Upper lobe of left lung (tissue), 6 donors: Measurements from ENCODE around the gene DRD4. TPM values are rescaled to one million over a fixed set of nuclear protein-coding genes. Genes with fewer than 3 reads are reported as not detected.
"Not testable (repeated sequence)": the region's sequence is repeated elsewhere in the genome, so short reads cannot be mapped to it uniquely, and the experiment has no call there.

ENCODE experiments used
- ATAC-seq, 2 donors: fragments of 200-7000 bp; cut with Tn5 transposase; one replicate each; pipeline ENCODE4 v1.9.1; 2022; ENCODE audit warnings: mild to moderate bottlenecking in 2 of 2, moderate library complexity in 2 of 2; ENCODE audit not compliant: low FRiP score in 2 of 2
- DNase-seq, 2 donors: peaks; one replicate each; pipeline ENCODE4 v3.0.0-alpha.2; 2019 to 2020
- H3K27ac ChIP-seq, 4 donors: fragments of 200-600 bp; sonication (generic); one replicate each; pipeline ENCODE4 v1.5.1; 2016 to 2019
- H3K27me3 ChIP-seq, 4 donors: fragments of 200-600 bp; sonication (generic); one replicate each; pipeline ENCODE4 v1.5.1; 2017 to 2019
- H3K36me3 ChIP-seq, 4 donors: fragments of 200-600 bp; sonication (generic); one replicate each; pipeline ENCODE4 v1.5.1; 2016 to 2019
- H3K4me1 ChIP-seq, 4 donors: fragments of 200-600 bp; sonication (generic); one replicate each; pipeline ENCODE4 v1.5.1; 2018 to 2019
- H3K4me3 ChIP-seq, 4 donors: fragments of 200-600 bp; sonication (generic); one replicate each; pipeline ENCODE4 v1.5.1; 2017 to 2019; ENCODE audit warnings: mild to moderate bottlenecking in 2 of 4, moderate library complexity in 1 of 4
- H3K9me3 ChIP-seq, 4 donors: fragments of 200-600 bp; sonication (generic); one replicate each; pipeline ENCODE4 v1.5.1; 2018 to 2019
- CTCF ChIP-seq, 6 experiments: fragments of 450-650 bp in 4 of 6; fragments of 200-600 bp in 2 of 6; sonication (generic) in 2 of 6; IDR thresholded peaks; one replicate each; pipeline ENCODE4 v1.5.1; 2016 to 2019; ENCODE audit warnings: antibody characterized with exemption in 6 of 6
- EP300 ChIP-seq, 4 donors: sonication (generic); formaldehyde crosslinking; IDR thresholded peaks; one replicate each; pipeline ENCODE4 v1.5.1; 2017; ENCODE audit warnings: antibody characterized with exemption in 4 of 4, control low read depth in 2 of 4
- POLR2A ChIP-seq, 4 donors: fragments of 450-650 bp; IDR thresholded peaks; one replicate each; pipeline ENCODE4 v1.5.1; 2016 to 2017; ENCODE audit warnings: antibody characterized with exemption in 4 of 4, mild to moderate bottlenecking in 2 of 4
- POLR2AphosphoS5 ChIP-seq, 2 donors: sonication (generic); formaldehyde crosslinking; IDR thresholded peaks; one replicate each; pipeline ENCODE4 v1.5.1; 2017; ENCODE audit warnings: antibody characterized with exemption in 2 of 2
- WGBS, 2 donors: methylation state at CpG; one replicate each; pipeline ENCODE4 v1.1.5; 2017 to 2018; 5-methylcytosine and 5-hydroxymethylcytosine counted together
- total RNA-seq, 6 donors: library from RNA; depleted of rRNA in 4 of 6; stranded (reverse); fragments of >200 nt in 4 of 6; gene quantifications; one replicate each; pipeline versions ENCODE4 v1.1.0 to v1.2.1, GENCODE V29; 2016 to 2021
- donor health status: DM: no; HTN: no; CAD: no; lungs with moderate emphysema.
- donor health status: DM: no; HTN: yes; CAD: no; lungs with severe emphysema.

Gene DRD4
- total RNA-seq, 6 donors from 2014 or later, result 0.54 to 4.2 (median 1.5) TPM; not detected in 2

GRCh38 chr11:645536-645935, 8.5 kb downstream of the DRD4 start:
- no peak for TF ChIP-seq POLR2A (IDR thresholded peaks at IDR 0.05)
- no peak for TF ChIP-seq CTCF (IDR thresholded peaks at IDR 0.05)
- no peak for TF ChIP-seq EP300 (IDR thresholded peaks at IDR 0.05)
- TF ChIP-seq POLR2AphosphoS5 (IDR thresholded peaks at IDR 0.05), result no peak
- WGBS, 2 donors, result 84 to 89% methylated on average over 16 of the region's 16 CpGs
- no peak overlapping the region for H3K4me3 ChIP-seq
- DNase-seq (no peak), ATAC-seq (no peak)
- no peak overlapping the region for H3K27ac ChIP-seq
- peaks cover 6 to 28% (median 16%) of the 10 kb centered on the region in 4 donors for H3K36me3 ChIP-seq
- H3K27me3 ChIP-seq, result peaks cover 0 to 2% (median 0%) of the 10 kb centered on the region in 4 donors
- peaks cover 0 to 3% (median under 1%) of the 10 kb centered on the region in 4 donors for H3K4me1 ChIP-seq
- H3K9me3 ChIP-seq, result no peaks in the 10 kb centered on the region

GRCh38 chr11:646214-646613, 9.1 kb downstream of the DRD4 start:
- Histone ChIP-seq H3K27ac (no peak overlapping the region), H3K36me3 (peaks cover 6 to 34% (median 20%) of the 10 kb centered on the region in 4 donors), H3K4me1 (no peaks in the 10 kb centered on the region), H3K4me3 (no peak overlapping the region), H3K27me3 (no peaks in the 10 kb centered on the region), H3K9me3 (no peaks in the 10 kb centered on the region)
- 80 to 91% methylated on average over 13 to 14 of the region's 14 CpGs for WGBS, 2 donors
- TF ChIP-seq EP300 (IDR thresholded peaks at IDR 0.05), result no peak
- TF ChIP-seq CTCF (IDR thresholded peaks at IDR 0.05), result no peak
- no peak for TF ChIP-seq POLR2AphosphoS5 (IDR thresholded peaks at IDR 0.05)
- no peak for TF ChIP-seq POLR2A (IDR thresholded peaks at IDR 0.05)
- ATAC-seq (no peak), DNase-seq (no peak)

- not testable (repeated sequence) for H3K9me3 ChIP-seq, DNase-seq, H3K27me3 ChIP-seq, H3K27ac ChIP-seq, ATAC-seq, H3K4me3 ChIP-seq, H3K4me1 ChIP-seq
- WGBS, 2 donors, result 89 to 92% methylated on average over 9 to 10 of the region's 14 CpGs
- peaks cover 6 to 27% (median 20%) of the 10 kb centered on the region in 4 donors for H3K36me3 ChIP-seq
Observed at GRCh38 chr11:647672-648158, 10.6 kb downstream of the DRD4 start.

DNA sequence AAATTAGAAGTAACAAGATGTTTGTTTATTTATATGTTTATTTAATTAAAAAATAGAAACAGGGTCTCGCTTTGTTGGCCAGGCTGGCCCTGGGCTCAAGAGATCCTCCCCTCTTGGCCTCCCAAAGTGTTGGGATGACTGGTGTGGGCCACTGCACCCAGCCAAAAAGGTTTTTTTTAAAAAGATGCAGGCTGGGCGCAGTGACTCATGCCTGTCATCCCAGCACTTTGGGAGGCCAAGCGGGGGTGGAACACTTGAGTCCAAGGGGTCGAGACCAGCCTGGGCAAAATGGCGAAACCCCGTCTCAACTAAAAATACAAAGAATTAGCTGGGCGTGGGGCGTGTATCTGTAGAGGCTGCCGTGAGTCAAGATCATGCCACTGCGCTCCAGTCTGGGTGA, 13.4 kb downstream of the DRD4 start:
- ATAC-seq, result no peak
- Histone ChIP-seq H3K4me3 (no peak overlapping the region), H3K4me1 (peaks cover 0 to 5% (median 0%) of the 10 kb centered on the region in 4 donors), H3K27ac (no peak overlapping the region), H3K27me3 (no peaks in the 10 kb centered on the region), H3K9me3 (no peaks in the 10 kb centered on the region), H3K36me3 (peaks cover 0 to 22% (median 7%) of the 10 kb centered on the region in 4 donors)
- TF ChIP-seq POLR2AphosphoS5 (IDR thresholded peaks at IDR 0.05), result no peak
- TF ChIP-seq POLR2A (IDR thresholded peaks at IDR 0.05), result no peak
- TF ChIP-seq CTCF (IDR thresholded peaks at IDR 0.05), result no peak
- no peak for TF ChIP-seq EP300 (IDR thresholded peaks at IDR 0.05)
- 96 to 98% methylated on average over 10 of the region's 10 CpGs for WGBS, 2 donors
- no peak for DNase-seq

DNA sequence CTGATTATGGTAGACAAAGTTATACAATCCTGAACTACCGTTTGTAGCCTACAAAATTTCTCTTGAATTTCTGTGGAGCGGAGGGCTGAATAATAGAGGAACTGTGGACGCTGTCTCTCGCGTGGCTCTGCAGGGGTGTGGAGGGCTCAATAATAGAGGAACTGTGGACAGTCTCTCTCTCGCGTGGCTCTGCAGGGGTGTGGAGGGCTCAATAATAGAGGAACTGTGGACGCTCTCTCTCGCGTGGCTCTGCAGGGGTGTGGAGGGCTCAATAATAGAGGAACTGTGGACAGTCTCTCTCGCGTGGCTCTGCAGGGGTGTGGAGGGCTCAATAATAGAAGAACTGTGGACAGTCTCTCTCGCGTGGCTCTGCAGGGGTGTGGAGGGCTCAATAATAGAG, 16.1 kb downstream of the DRD4 start:
- peaks cover 0 to 25% (median 10%) of the 10 kb centered on the region in 4 donors for H3K36me3 ChIP-seq
- H3K9me3 ChIP-seq, ATAC-seq, H3K27me3 ChIP-seq, H3K4me3 ChIP-seq, H3K4me1 ChIP-seq, H3K27ac ChIP-seq, DNase-seq: not testable (repeated sequence)
- 68 to 86% methylated on average over 14 of the region's 14 CpGs for WGBS, 2 donors

DNA sequence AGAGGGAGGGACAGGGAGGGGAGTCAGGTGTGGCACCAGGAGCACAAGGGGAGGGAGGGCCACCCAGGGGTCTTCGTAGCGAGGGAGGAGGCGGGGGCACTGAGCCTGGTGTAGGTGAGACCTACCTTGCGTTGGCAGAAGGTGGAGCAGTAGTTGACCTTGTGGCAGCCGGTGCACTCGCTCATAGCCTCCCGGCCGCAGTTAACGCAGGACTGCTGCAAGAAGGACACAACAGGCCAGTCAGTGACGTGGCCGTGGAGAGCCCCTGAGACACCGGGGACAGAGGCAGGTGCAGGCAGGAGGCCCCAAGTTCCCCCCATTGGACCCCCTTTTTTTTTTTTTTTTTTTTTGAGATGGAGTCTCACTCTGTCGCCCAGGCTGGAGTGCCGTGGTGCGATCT, 16.8 kb downstream of the DRD4 start:
- no peak for DNase-seq
- Histone ChIP-seq H3K4me3 (no peak overlapping the region), H3K9me3 (no peaks in the 10 kb centered on the region), H3K4me1 (peaks cover 0 to 5% (median 0%) of the 10 kb centered on the region in 4 donors), H3K36me3 (peaks cover 0 to 32% (median 14%) of the 10 kb centered on the region in 4 donors), H3K27me3 (no peaks in the 10 kb centered on the region), H3K27ac (no peak overlapping the region)
- 93 to 95% methylated on average over 12 to 15 of the region's 15 CpGs for WGBS, 2 donors
- no peak for TF ChIP-seq EP300 (IDR thresholded peaks at IDR 0.05)
- no peak for TF ChIP-seq CTCF (IDR thresholded peaks at IDR 0.05)
- TF ChIP-seq POLR2AphosphoS5 (IDR thresholded peaks at IDR 0.05), result no peak
- no peak for TF ChIP-seq POLR2A (IDR thresholded peaks at IDR 0.05)
- peak; percentile 13 to 24 for ATAC-seq

- not testable (repeated sequence) for DNase-seq, H3K4me3 ChIP-seq, H3K9me3 ChIP-seq, ATAC-seq, H3K27me3 ChIP-seq, H3K27ac ChIP-seq, H3K4me1 ChIP-seq
- peaks cover 0 to 37% (median 17%) of the 10 kb centered on the region in 4 donors for H3K36me3 ChIP-seq
- WGBS, 2 donors, result 89 to 97% methylated on average over 12 of the region's 12 CpGs
Observed at GRCh38 chr11:654444-654843, 17.4 kb downstream of the DRD4 start.
